ENCODE results near the gene SAMMSON.

SAMMSON gene

GRCh38 chr3:70020906-70021660, 21.6 kb downstream of the SAMMSON start:
- H3K27ac ChIP-seq (ENCODE audit: low read depth, low read length) = no peak overlapping the region

GRCh38 chr3:70028361-70028760, 28.8 kb downstream of the SAMMSON start:
- Histone ChIP-seq H3K4me3 (ENCODE audit: low read depth in 1 of 2, low read length in 2 of 2) (no peak overlapping the region), H3K4me1 (ENCODE audit: insufficient read depth, low read length) (no peaks in the 10 kb centered on the region), H3K27ac (ENCODE audit: low read depth, low read length) (no peak overlapping the region), H3K27me3 (ENCODE audit: control insufficient read depth in 1 of 2, insufficient read depth in 2 of 2, low read length in 2 of 2) (no peaks in the 10 kb centered on the region), H3K36me3 (ENCODE audit: insufficient read depth, low read length) (no peaks in the 10 kb centered on the region), H3K9ac (ENCODE audit: low read length) (no peak overlapping the region), H3K9me3 (ENCODE audit: low read length) (no peaks in the 10 kb centered on the region)

More at GRCh38 chr3:70020906-70021660, 21.6 kb downstream of the SAMMSON start:
- Histone ChIP-seq H3K4me3 (ENCODE audit: low read depth in 1 of 2, low read length in 2 of 2) (no peak overlapping the region), H3K9ac (ENCODE audit: low read length) (no peak overlapping the region), H3K9me3 (ENCODE audit: low read length) (no peaks in the 10 kb centered on the region), H3K36me3 (ENCODE audit: insufficient read depth, low read length) (no peaks in the 10 kb centered on the region), H3K4me1 (ENCODE audit: insufficient read depth, low read length) (no peaks in the 10 kb centered on the region), H3K27me3 (ENCODE audit: control insufficient read depth in 1 of 2, insufficient read depth in 2 of 2, low read length in 2 of 2) (no peaks in the 10 kb centered on the region)

GRCh38 chr3:70038693-70039092, 39.2 kb downstream of the SAMMSON start:
- H3K4me3 ChIP-seq (ENCODE audit: low read depth in 1 of 2, low read length in 2 of 2) = no peak overlapping the region
- no peak overlapping the region for H3K9ac ChIP-seq (ENCODE audit: low read length)
- no peaks in the 10 kb centered on the region for H3K27me3 ChIP-seq (ENCODE audit: control insufficient read depth in 1 of 2, insufficient read depth in 2 of 2, low read length in 2 of 2)
- H3K4me1 ChIP-seq (ENCODE audit: insufficient read depth, low read length) = no peaks in the 10 kb centered on the region
- no peak overlapping the region for H3K27ac ChIP-seq (ENCODE audit: low read depth, low read length)
- H3K36me3 ChIP-seq (ENCODE audit: insufficient read depth, low read length) = no peaks in the 10 kb centered on the region
- no peaks in the 10 kb centered on the region for H3K9me3 ChIP-seq (ENCODE audit: low read length)

GRCh38 chr3:70040386-70040785, 40.9 kb downstream of the SAMMSON start:
- no peaks in the 10 kb centered on the region for H3K36me3 ChIP-seq (ENCODE audit: insufficient read depth, low read length)
- H3K4me1 ChIP-seq (ENCODE audit: insufficient read depth, low read length) = no peaks in the 10 kb centered on the region
- H3K4me3 ChIP-seq (ENCODE audit: low read depth in 1 of 2, low read length in 2 of 2) = no peak overlapping the region
- H3K9ac ChIP-seq (ENCODE audit: low read length) = no peak overlapping the region
- no peaks in the 10 kb centered on the region for H3K27me3 ChIP-seq (ENCODE audit: control insufficient read depth in 1 of 2, insufficient read depth in 2 of 2, low read length in 2 of 2)
- no peak overlapping the region for H3K27ac ChIP-seq (ENCODE audit: low read depth, low read length)
- H3K9me3 ChIP-seq (ENCODE audit: low read length) = no peaks in the 10 kb centered on the region

- no peaks in the 10 kb centered on the region for H3K36me3 ChIP-seq (ENCODE audit: insufficient read depth, low read length)
- no peaks in the 10 kb centered on the region for H3K27me3 ChIP-seq (ENCODE audit: control insufficient read depth in 1 of 2, insufficient read depth in 2 of 2, low read length in 2 of 2)
- no peak overlapping the region for H3K4me3 ChIP-seq (ENCODE audit: low read depth in 1 of 2, low read length in 2 of 2)
- no peaks in the 10 kb centered on the region for H3K9me3 ChIP-seq (ENCODE audit: low read length)
- H3K27ac ChIP-seq (ENCODE audit: low read depth, low read length) = no peak overlapping the region
- H3K9ac ChIP-seq (ENCODE audit: low read length) = no peak overlapping the region
- H3K4me1 ChIP-seq (ENCODE audit: insufficient read depth, low read length) = no peaks in the 10 kb centered on the region
Measured at GRCh38 chr3:70042641-70043040, 43.1 kb downstream of the SAMMSON start.

GRCh38 chr3:70049761-70050160, 50.2 kb downstream of the SAMMSON start:
- Histone ChIP-seq H3K27me3 (ENCODE audit: control insufficient read depth in 1 of 2, insufficient read depth in 2 of 2, low read length in 2 of 2) (no peaks in the 10 kb centered on the region), H3K27ac (ENCODE audit: low read depth, low read length) (no peak overlapping the region), H3K4me3 (ENCODE audit: low read depth in 1 of 2, low read length in 2 of 2) (no peak overlapping the region), H3K4me1 (ENCODE audit: insufficient read depth, low read length) (no peaks in the 10 kb centered on the region), H3K9ac (ENCODE audit: low read length) (no peak overlapping the region), H3K9me3 (ENCODE audit: low read length) (no peaks in the 10 kb centered on the region), H3K36me3 (ENCODE audit: insufficient read depth, low read length) (no peaks in the 10 kb centered on the region)

GRCh38 chr3:70053293-70053692, 53.8 kb downstream of the SAMMSON start:
- H3K27ac ChIP-seq (ENCODE audit: low read depth, low read length) = no peak overlapping the region
- no peaks in the 10 kb centered on the region for H3K27me3 ChIP-seq (ENCODE audit: control insufficient read depth in 1 of 2, insufficient read depth in 2 of 2, low read length in 2 of 2)
- H3K36me3 ChIP-seq (ENCODE audit: insufficient read depth, low read length) = no peaks in the 10 kb centered on the region
- H3K4me1 ChIP-seq (ENCODE audit: insufficient read depth, low read length) = no peaks in the 10 kb centered on the region
- H3K4me3 ChIP-seq (ENCODE audit: low read depth in 1 of 2, low read length in 2 of 2) = no peak overlapping the region
- no peak overlapping the region for H3K9ac ChIP-seq (ENCODE audit: low read length)
- H3K9me3 ChIP-seq (ENCODE audit: low read length) = no peaks in the 10 kb centered on the region

GRCh38 chr3:70056081-70056480, 56.5 kb downstream of the SAMMSON start:
- H3K27ac ChIP-seq (ENCODE audit: low read depth, low read length) = no peak overlapping the region
- no peaks in the 10 kb centered on the region for H3K27me3 ChIP-seq (ENCODE audit: control insufficient read depth in 1 of 2, insufficient read depth in 2 of 2, low read length in 2 of 2)
- no peak overlapping the region for H3K9ac ChIP-seq (ENCODE audit: low read length)
- H3K4me1 ChIP-seq (ENCODE audit: insufficient read depth, low read length) = no peaks in the 10 kb centered on the region
- H3K36me3 ChIP-seq (ENCODE audit: insufficient read depth, low read length) = no peaks in the 10 kb centered on the region
- no peaks in the 10 kb centered on the region for H3K9me3 ChIP-seq (ENCODE audit: low read length)
- no peak overlapping the region for H3K4me3 ChIP-seq (ENCODE audit: low read depth in 1 of 2, low read length in 2 of 2)

- Histone ChIP-seq H3K27ac (ENCODE audit: low read depth, low read length) (no peak overlapping the region), H3K9ac (ENCODE audit: low read length) (no peak overlapping the region), H3K36me3 (ENCODE audit: insufficient read depth, low read length) (no peaks in the 10 kb centered on the region), H3K9me3 (ENCODE audit: low read length) (no peaks in the 10 kb centered on the region), H3K4me3 (ENCODE audit: low read depth in 1 of 2, low read length in 2 of 2) (no peak overlapping the region), H3K27me3 (ENCODE audit: control insufficient read depth in 1 of 2, insufficient read depth in 2 of 2, low read length in 2 of 2) (no peaks in the 10 kb centered on the region), H3K4me1 (ENCODE audit: insufficient read depth, low read length) (no peaks in the 10 kb centered on the region)
Measured at GRCh38 chr3:70057426-70057825, 57.9 kb downstream of the SAMMSON start.

- Histone ChIP-seq H3K4me1 (ENCODE audit: insufficient read depth, low read length) (no peaks in the 10 kb centered on the region), H3K36me3 (ENCODE audit: insufficient read depth, low read length) (no peaks in the 10 kb centered on the region), H3K9me3 (ENCODE audit: low read length) (no peaks in the 10 kb centered on the region), H3K9ac (ENCODE audit: low read length) (no peak overlapping the region), H3K4me3 (ENCODE audit: low read depth in 1 of 2, low read length in 2 of 2) (no peak overlapping the region), H3K27ac (ENCODE audit: low read depth, low read length) (no peak overlapping the region), H3K27me3 (ENCODE audit: control insufficient read depth in 1 of 2, insufficient read depth in 2 of 2, low read length in 2 of 2) (no peaks in the 10 kb centered on the region)
Measured at GRCh38 chr3:70061096-70061495, 61.6 kb downstream of the SAMMSON start.

GRCh38 chr3:70064194-70064779, 64.8 kb downstream of the SAMMSON start:
- Histone ChIP-seq H3K9me3 (ENCODE audit: low read length) (no peaks in the 10 kb centered on the region), H3K27ac (ENCODE audit: low read depth, low read length) (no peak overlapping the region), H3K36me3 (ENCODE audit: insufficient read depth, low read length) (no peaks in the 10 kb centered on the region), H3K4me1 (ENCODE audit: insufficient read depth, low read length) (no peaks in the 10 kb centered on the region), H3K4me3 (ENCODE audit: low read depth in 1 of 2, low read length in 2 of 2) (no peak overlapping the region), H3K9ac (ENCODE audit: low read length) (no peak overlapping the region), H3K27me3 (ENCODE audit: control insufficient read depth in 1 of 2, insufficient read depth in 2 of 2, low read length in 2 of 2) (no peaks in the 10 kb centered on the region)

Measured in muscle layer of colon (tissue), 2 donors.